ENCODE data around the gene TOMM70.
"Not testable (repeated sequence)": the region's sequence is repeated elsewhere in the genome, so short reads cannot be mapped to it uniquely, and the experiment has no call there.

Gene TOMM70

GRCh38 chr3:100329800-100330489 is 70.9 kb downstream of the TOMM70 start:
- in situ Hi-C loops (cut with MboI; ENCODE audit: low sequenced_read_pairs) = no loop called here

GRCh38 chr3:100327377-100327776 is 73.5 kb downstream of the TOMM70 start:
- in situ Hi-C loops (cut with MboI; ENCODE audit: low sequenced_read_pairs) = not testable (repeated sequence)

- in situ Hi-C loops (cut with MboI; ENCODE audit: low sequenced_read_pairs) = no loop called here
Observed at GRCh38 chr3:100325827-100326226, 75.1 kb downstream of the TOMM70 start.

GRCh38 chr3:100324044-100324443 is 76.8 kb downstream of the TOMM70 start:
- in situ Hi-C loops (cut with MboI; ENCODE audit: low sequenced_read_pairs) = no loop called here

- in situ Hi-C loops (cut with MboI; ENCODE audit: low sequenced_read_pairs) = no loop called here
Observed at GRCh38 chr3:100319951-100320350, 80.9 kb downstream of the TOMM70 start.

- in situ Hi-C loops (cut with MboI; ENCODE audit: low sequenced_read_pairs) = no loop called here
Observed at GRCh38 chr3:100317912-100318311, 83.0 kb downstream of the TOMM70 start.

GRCh38 chr3:100316641-100317069 is 84.2 kb downstream of the TOMM70 start:
- in situ Hi-C loops (cut with MboI; ENCODE audit: low sequenced_read_pairs) = no loop called here

Measured in hTERT RPE-1 (cell line).